Activated CD4-positive, alpha-beta T cell treated with anti-CD3 and anti-CD28 coated beads, Interleukin-2, amount 10 ng/mL, durations not matched to agents 7 days and 5 days (primary cell): ENCODE data around the gene PIK3C2A. TPM values are rescaled to one million over a fixed set of nuclear protein-coding genes. Genes with fewer than 3 reads are reported as not detected.
"Not testable (repeated sequence)": the region's sequence is repeated elsewhere in the genome, so short reads cannot be mapped to it uniquely, and the experiment has no call there.

ENCODE experiments used
- CTCF ChIA-PET: fragments of 350-600 bp; sonication (Branson Sonifier 250); formaldehyde crosslinking; loops from one replicate; lab custom pipeline; 2021; ENCODE audit warnings: antibody characterized with exemption; lab: Charles Lee
- POLR2A ChIA-PET: fragments of 350-600 bp; sonication (Branson Sonifier 250); formaldehyde crosslinking; loops from one replicate; lab custom pipeline; 2021; ENCODE audit warnings: antibody characterized with exemption; lab: Charles Lee
- DNase-seq: peaks from one replicate; pipeline ENCODE4 v3.0.0-alpha.2; 2020
- H3K27ac Mint-ChIP-seq: one replicate; pipeline ENCODE4 v1.8.0; 2021; ENCODE audit warnings: mild to moderate bottlenecking, moderate library complexity, mixed read lengths
- H3K27me3 Mint-ChIP-seq: one replicate; pipeline ENCODE4 v1.8.0; 2021; ENCODE audit warnings: mixed read lengths
- H3K36me3 Mint-ChIP-seq: one replicate; pipeline ENCODE4 v1.8.0; 2021; ENCODE audit warnings: low read depth, mixed read lengths
- H3K4me1 Mint-ChIP-seq: one replicate; pipeline ENCODE4 v1.8.0; 2021; ENCODE audit warnings: mixed read lengths
- H3K4me3 Mint-ChIP-seq: one replicate; pipeline ENCODE4 v1.8.0; 2021; ENCODE audit warnings: mild to moderate bottlenecking, moderate library complexity, mixed read lengths
- H3K9me3 Mint-ChIP-seq: one replicate; pipeline ENCODE4 v1.8.0; 2021; ENCODE audit warnings: mixed read lengths
- total RNA-seq, 2 experiments: library from RNA; stranded (reverse); gene quantifications; one replicate each; pipeline ENCODE4 v1.2.3, GENCODE V29; 2021

Gene PIK3C2A
- total RNA-seq, 2 experiments from 2014 or later, result 19.8 to 24.4 TPM

- POLR2A ChIA-PET, result no interaction called here
- Mint-ChIP-seq H3K27ac (no peak overlapping the region), H3K4me1 (peaks cover 21% of the 10 kb centered on the region), H3K36me3 (no peaks in the 10 kb centered on the region), H3K9me3 (no peaks in the 10 kb centered on the region), H3K27me3 (peaks cover 17% of the 10 kb centered on the region), H3K4me3 (no peak overlapping the region)
- no peak for DNase-seq
- CTCF ChIA-PET, result no interaction called here
Observed at GRCh38 chr11:17233101-17233500, 25.3 kb upstream of the PIK3C2A start.

GRCh38 chr11:17230867-17231851 is 23.4 kb upstream of the PIK3C2A start:
- H3K36me3 Mint-ChIP-seq, result no peaks in the 10 kb centered on the region
- H3K27ac Mint-ChIP-seq, result peak overlapping the region; percentile 86
- peaks cover 21% of the 10 kb centered on the region for H3K4me1 Mint-ChIP-seq
- peak; percentile 66 for DNase-seq
- no peaks in the 10 kb centered on the region for H3K9me3 Mint-ChIP-seq
- H3K27me3 Mint-ChIP-seq, result peaks cover 14% of the 10 kb centered on the region
- no peak overlapping the region for H3K4me3 Mint-ChIP-seq
- POLR2A ChIA-PET, result no interaction called here
- CTCF ChIA-PET, result interaction anchor here (1.1 to 1.5 kb wide), 5 partner anchors 14 to 45 kb away, joined by 3 to 5 read pairs (median 4); no protein-coding TSS in a partner anchor

- H3K4me1 Mint-ChIP-seq, result peaks cover 21% of the 10 kb centered on the region
- H3K36me3 Mint-ChIP-seq, result no peaks in the 10 kb centered on the region
- CTCF ChIA-PET, result interaction anchor here (0.6 to 1.5 kb wide), 10 partner anchors 13 to 299 kb away, joined by 3 to 5 read pairs (median 4); no protein-coding TSS in a partner anchor
- peak overlapping the region; percentile 31 for H3K4me3 Mint-ChIP-seq
- peaks cover 14% of the 10 kb centered on the region for H3K27me3 Mint-ChIP-seq
- no peaks in the 10 kb centered on the region for H3K9me3 Mint-ChIP-seq
- no peak for DNase-seq
- H3K27ac Mint-ChIP-seq, result no peak overlapping the region
- POLR2A ChIA-PET, result no interaction called here
Observed at GRCh38 chr11:17229481-17230152, 21.8 kb upstream of the PIK3C2A start.

GRCh38 chr11:17228186-17228925 is 20.6 kb upstream of the PIK3C2A start:
- H3K36me3 Mint-ChIP-seq, CTCF ChIA-PET, H3K27ac Mint-ChIP-seq, H3K4me3 Mint-ChIP-seq, H3K9me3 Mint-ChIP-seq, DNase-seq, H3K27me3 Mint-ChIP-seq, POLR2A ChIA-PET: not testable (repeated sequence)
- H3K4me1 Mint-ChIP-seq, result peaks cover 21% of the 10 kb centered on the region

- H3K27ac Mint-ChIP-seq, result no peak overlapping the region
- DNase-seq, result no peak
- H3K36me3 Mint-ChIP-seq, result no peaks in the 10 kb centered on the region
- H3K4me3 Mint-ChIP-seq, result no peak overlapping the region
- H3K9me3 Mint-ChIP-seq, result no peaks in the 10 kb centered on the region
- H3K27me3 Mint-ChIP-seq, result peaks cover 7% of the 10 kb centered on the region
- POLR2A ChIA-PET, result no interaction called here
- CTCF ChIA-PET, result interaction anchor here (1.8 kb wide), 1 partner anchor 50 kb away, joined by 3 read pairs; no protein-coding TSS in a partner anchor
- H3K4me1 Mint-ChIP-seq, result no peaks in the 10 kb centered on the region
Observed at GRCh38 chr11:17224727-17225126, 16.9 kb upstream of the PIK3C2A start.

- no peak for DNase-seq
- peaks cover 10% of the 10 kb centered on the region for H3K27me3 Mint-ChIP-seq
- ChIA-PET CTCF (interaction anchor here (0.6 kb wide), 1 partner anchor 341 kb away, joined by 4 read pairs; no protein-coding TSS in a partner anchor), POLR2A (no interaction called here)
- no peaks in the 10 kb centered on the region for H3K9me3 Mint-ChIP-seq
- no peaks in the 10 kb centered on the region for H3K4me1 Mint-ChIP-seq
- H3K36me3 Mint-ChIP-seq, result no peaks in the 10 kb centered on the region
- no peak overlapping the region for H3K4me3 Mint-ChIP-seq
- H3K27ac Mint-ChIP-seq, result no peak overlapping the region
Observed at GRCh38 chr11:17221968-17222367, 14.2 kb upstream of the PIK3C2A start.

- Mint-ChIP-seq H3K4me3 (no peak overlapping the region), H3K27ac (no peak overlapping the region), H3K36me3 (no peaks in the 10 kb centered on the region), H3K27me3 (peaks cover 11% of the 10 kb centered on the region), H3K4me1 (no peaks in the 10 kb centered on the region), H3K9me3 (peaks cover 6% of the 10 kb centered on the region)
- ChIA-PET POLR2A (no interaction called here), CTCF (interaction anchor here (0.8 to 1.3 kb wide), 3 partner anchors 9 to 23 kb away, joined by 3 to 6 read pairs (median 4); partner anchors contain the start of gene PIK3C2A)
- no peak for DNase-seq
Observed at GRCh38 chr11:17219016-17219415, 11.2 kb upstream of the PIK3C2A start.

- peaks cover 11% of the 10 kb centered on the region for H3K27me3 Mint-ChIP-seq
- no peak for DNase-seq
- no peaks in the 10 kb centered on the region for H3K36me3 Mint-ChIP-seq
- ChIA-PET CTCF (interaction anchor here (0.8 to 1.3 kb wide), 3 partner anchors 9 to 23 kb away, joined by 3 to 6 read pairs (median 4); partner anchors contain the start of gene PIK3C2A), POLR2A (no interaction called here)
- no peak overlapping the region for H3K27ac Mint-ChIP-seq
- H3K4me1 Mint-ChIP-seq, result no peaks in the 10 kb centered on the region
- H3K4me3 Mint-ChIP-seq, result no peak overlapping the region
- H3K9me3 Mint-ChIP-seq, result peaks cover 7% of the 10 kb centered on the region
Observed at GRCh38 chr11:17218403-17218802, 10.6 kb upstream of the PIK3C2A start.

- no peak overlapping the region for H3K4me3 Mint-ChIP-seq
- peaks cover 8% of the 10 kb centered on the region for H3K27me3 Mint-ChIP-seq
- H3K4me1 Mint-ChIP-seq, result no peaks in the 10 kb centered on the region
- ChIA-PET POLR2A (no interaction called here), CTCF (interaction anchor here (0.7 to 1.6 kb wide), 3 partner anchors 13 to 163 kb away, joined by 3 to 5 read pairs (median 3); no protein-coding TSS in a partner anchor)
- DNase-seq, result no peak
- H3K36me3 Mint-ChIP-seq, result no peaks in the 10 kb centered on the region
- H3K27ac Mint-ChIP-seq, result no peak overlapping the region
- peaks cover 7% of the 10 kb centered on the region for H3K9me3 Mint-ChIP-seq
Observed at GRCh38 chr11:17217401-17217800, 9.6 kb upstream of the PIK3C2A start.

- Mint-ChIP-seq H3K4me1 (peaks cover 7% of the 10 kb centered on the region), H3K9me3 (peaks cover 7% of the 10 kb centered on the region), H3K4me3 (no peak overlapping the region), H3K27me3 (peaks cover 8% of the 10 kb centered on the region), H3K27ac (no peak overlapping the region), H3K36me3 (no peaks in the 10 kb centered on the region)
- ChIA-PET POLR2A (no interaction called here), CTCF (no interaction called here)
- no peak for DNase-seq
Observed at GRCh38 chr11:17214338-17214737, 6.6 kb upstream of the PIK3C2A start.

- ChIA-PET CTCF (no interaction called here), POLR2A (no interaction called here)
- H3K4me1 Mint-ChIP-seq, result peaks cover 30% of the 10 kb centered on the region
- H3K27me3 Mint-ChIP-seq, result peaks cover under 1% of the 10 kb centered on the region
- H3K27ac Mint-ChIP-seq, result no peak overlapping the region
- H3K4me3 Mint-ChIP-seq, result no peak overlapping the region
- no peaks in the 10 kb centered on the region for H3K36me3 Mint-ChIP-seq
- DNase-seq, result no peak
- H3K9me3 Mint-ChIP-seq, result peaks cover 7% of the 10 kb centered on the region
Observed at GRCh38 chr11:17211286-17211685, 3.5 kb upstream of the PIK3C2A start.

GRCh38 chr11:17209939-17210245 is 2.1 kb upstream of the PIK3C2A start:
- H3K36me3 Mint-ChIP-seq, result no peaks in the 10 kb centered on the region
- H3K27me3 Mint-ChIP-seq, result no peaks in the 10 kb centered on the region
- POLR2A ChIA-PET, result no interaction called here
- H3K4me1 Mint-ChIP-seq, result peaks cover 32% of the 10 kb centered on the region
- H3K9me3 Mint-ChIP-seq, result peaks cover 7% of the 10 kb centered on the region
- CTCF ChIA-PET, result interaction anchor here (0.6 to 1.2 kb wide), 6 partner anchors 9 to 146 kb away, joined by 3 to 4 read pairs (median 3); no protein-coding TSS in a partner anchor
- DNase-seq, result no peak
- no peak overlapping the region for H3K4me3 Mint-ChIP-seq
- H3K27ac Mint-ChIP-seq, result no peak overlapping the region
